NOMO-1 treated with dmso at 0.1 percent for 144 hours (cell line): ENCODE results near the gene VILL.
"Not testable (repeated sequence)": the region's sequence is repeated elsewhere in the genome, so short reads cannot be mapped to it uniquely, and the experiment has no call there.

ENCODE experiments used
- DNase-seq: peaks from one replicate; lab custom pipeline; 2025; ENCODE audit not compliant: unreplicated experiment; lab: John Stamatoyannopoulos, UW

The VILL gene

GRCh38 chr3:37963016-37963415 is 27.6 kb upstream of the VILL start:
- DNase-seq = no peak

GRCh38 chr3:37963635-37964034 is 27.0 kb upstream of the VILL start:
- DNase-seq = no peak

GRCh38 chr3:37964146-37964545 is 26.4 kb upstream of the VILL start:
- DNase-seq = no peak

GRCh38 chr3:37964716-37965115 is 25.9 kb upstream of the VILL start:
- DNase-seq = no peak

GRCh38 chr3:37967260-37967881 is 23.2 kb upstream of the VILL start:
- no peak for DNase-seq

GRCh38 chr3:37968199-37968598 is 22.4 kb upstream of the VILL start:
- DNase-seq = no peak

- DNase-seq = no peak
Observed at GRCh38 chr3:37968813-37969595, 21.6 kb upstream of the VILL start.

- DNase-seq = no peak
Observed at GRCh38 chr3:37969596-37970100, 20.9 kb upstream of the VILL start.

GRCh38 chr3:37970802-37971201 is 19.8 kb upstream of the VILL start:
- DNase-seq = no peak

GRCh38 chr3:37971467-37971866 is 19.1 kb upstream of the VILL start:
- no peak for DNase-seq

GRCh38 chr3:37972056-37972455 is 18.5 kb upstream of the VILL start:
- not testable (repeated sequence) for DNase-seq

GRCh38 chr3:37973246-37974054 is 17.1 kb upstream of the VILL start:
- no peak for DNase-seq

GRCh38 chr3:37974121-37975083 is 16.2 kb upstream of the VILL start:
- no peak for DNase-seq

GRCh38 chr3:37979541-37980461 is 10.8 kb upstream of the VILL start:
- DNase-seq = peak; percentile 85

- DNase-seq = no peak
Observed at GRCh38 chr3:37980462-37981347, 9.9 kb upstream of the VILL start.

GRCh38 chr3:37981348-37981664 is 9.3 kb upstream of the VILL start:
- DNase-seq = no peak

- no peak for DNase-seq
Observed at GRCh38 chr3:37982331-37982730, 8.3 kb upstream of the VILL start.

GRCh38 chr3:37984051-37984450 is 6.5 kb upstream of the VILL start:
- no peak for DNase-seq

- no peak for DNase-seq
Observed at GRCh38 chr3:37984596-37984995, 6.0 kb upstream of the VILL start.
